22Rv1 (cell line): ENCODE results near the gene UPK1A.

Experiments
- ZFX ChIP-seq: fragments of 450-650 bp; IDR thresholded peaks from 2 replicates; pipeline ENCODE4 v1.6.1; 2017; ENCODE audit warnings: antibody characterized with exemption, borderline replicate concordance
- TF ChIP-seq, protein P1 (sequence below): fragments of 450-650 bp; IDR thresholded peaks from 2 replicates; pipeline ENCODE4 v1.5.1; 2017; ENCODE audit warnings: mild to moderate bottlenecking

DNA sequence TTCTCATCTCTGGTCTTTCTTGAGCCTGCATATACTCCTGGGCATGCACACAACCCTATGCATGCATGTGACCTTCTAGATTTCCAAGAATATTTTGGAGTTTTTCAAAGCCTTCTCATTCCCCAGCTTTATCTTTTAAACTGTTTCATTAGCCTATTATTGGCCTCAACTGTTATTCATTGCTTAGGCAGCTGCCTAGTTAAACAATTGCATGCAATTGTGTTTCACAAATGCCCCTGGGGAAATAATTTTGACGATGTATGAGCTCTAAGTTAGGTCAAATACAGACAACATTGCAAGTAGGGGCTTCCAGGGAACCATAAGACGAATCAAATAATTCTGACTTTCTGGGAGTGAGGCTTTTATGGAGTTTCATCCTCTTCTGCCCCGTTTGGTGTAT is 2.3 kb upstream of the UPK1A start:
- TF ChIP-seq, protein P1, sequence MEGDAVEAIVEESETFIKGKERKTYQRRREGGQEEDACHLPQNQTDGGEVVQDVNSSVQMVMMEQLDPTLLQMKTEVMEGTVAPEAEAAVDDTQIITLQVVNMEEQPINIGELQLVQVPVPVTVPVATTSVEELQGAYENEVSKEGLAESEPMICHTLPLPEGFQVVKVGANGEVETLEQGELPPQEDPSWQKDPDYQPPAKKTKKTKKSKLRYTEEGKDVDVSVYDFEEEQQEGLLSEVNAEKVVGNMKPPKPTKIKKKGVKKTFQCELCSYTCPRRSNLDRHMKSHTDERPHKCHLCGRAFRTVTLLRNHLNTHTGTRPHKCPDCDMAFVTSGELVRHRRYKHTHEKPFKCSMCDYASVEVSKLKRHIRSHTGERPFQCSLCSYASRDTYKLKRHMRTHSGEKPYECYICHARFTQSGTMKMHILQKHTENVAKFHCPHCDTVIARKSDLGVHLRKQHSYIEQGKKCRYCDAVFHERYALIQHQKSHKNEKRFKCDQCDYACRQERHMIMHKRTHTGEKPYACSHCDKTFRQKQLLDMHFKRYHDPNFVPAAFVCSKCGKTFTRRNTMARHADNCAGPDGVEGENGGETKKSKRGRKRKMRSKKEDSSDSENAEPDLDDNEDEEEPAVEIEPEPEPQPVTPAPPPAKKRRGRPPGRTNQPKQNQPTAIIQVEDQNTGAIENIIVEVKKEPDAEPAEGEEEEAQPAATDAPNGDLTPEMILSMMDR = no peak
- TF ChIP-seq ZFX = no peak
